Osteoblast (primary cell): ENCODE results near the gene PRSS27. TPM values are rescaled to one million over a fixed set of nuclear protein-coding genes. Genes with fewer than 3 reads are reported as not detected.

Experiments used
- DNase-seq: peaks from one replicate; pipeline ENCODE4 v3.0.0; 2011; ENCODE audit warnings: low spot score, mixed read lengths; ENCODE audit not compliant: insufficient read length; ENCODE audit errors: missing footprints
- H2AFZ ChIP-seq: 2 replicates; pipeline ENCODE4 v1.6.0; 2011; ENCODE audit warnings: mild to moderate bottlenecking, low read length
- H3K27ac ChIP-seq: 2 replicates; pipeline ENCODE4 v1.5.1; 2011; ENCODE audit warnings: mild to moderate bottlenecking, low read depth, low read length, moderate library complexity
- H3K27me3 ChIP-seq: 2 replicates; pipeline ENCODE4 v1.6.0; 2012; ENCODE audit warnings: mild to moderate bottlenecking, control low read depth, inconsistent platforms, low read length, moderate library complexity; ENCODE audit not compliant: insufficient read depth
- H3K36me3 ChIP-seq: 2 replicates; pipeline ENCODE4 v1.5.1; 2011; ENCODE audit warnings: mild to moderate bottlenecking, low read length, control low read depth, moderate library complexity; ENCODE audit not compliant: insufficient read depth
- H3K4me1 ChIP-seq: 2 replicates; pipeline ENCODE4 v1.5.1; 2011; ENCODE audit warnings: mild to moderate bottlenecking, low read length, control low read depth, moderate library complexity; ENCODE audit not compliant: insufficient read depth
- H3K4me2 ChIP-seq: 2 replicates; pipeline ENCODE4 v1.6.0; 2011; ENCODE audit warnings: mild to moderate bottlenecking, low read length; ENCODE audit not compliant: insufficient read depth
- H3K4me3 ChIP-seq: fragments of 200-600 bp; sonication (generic); 3 replicates; pipeline ENCODE4 v1.5.1; 2012; ENCODE audit warnings: mild to moderate bottlenecking, low read length, inconsistent platforms; ENCODE audit not compliant: insufficient read depth
- H3K79me2 ChIP-seq: 2 replicates; pipeline ENCODE4 v1.6.0; 2012; ENCODE audit warnings: mild to moderate bottlenecking, low read length, control low read depth, inconsistent platforms; ENCODE audit not compliant: insufficient read depth
- H3K9me3 ChIP-seq: 2 replicates; pipeline ENCODE4 v1.5.1; 2011; ENCODE audit warnings: low read depth, low read length, control low read depth
- H4K20me1 ChIP-seq: 2 replicates; pipeline ENCODE4 v1.6.0; 2012; ENCODE audit warnings: mild to moderate bottlenecking, low read length, control low read depth; ENCODE audit not compliant: insufficient read depth
- CTCF ChIP-seq: IDR thresholded peaks from 2 replicates; pipeline ENCODE4 v1.5.1; 2011; ENCODE audit warnings: mild to moderate bottlenecking, low read depth, low read length, moderate library complexity; ENCODE audit errors: extremely low read depth
- total RNA-seq: library from RNA; depleted of rRNA; stranded (reverse); fragments of >200 nt; gene quantifications from 2 replicates; pipeline ENCODE4 v1.2.3, GENCODE V29; 2012

PRSS27 gene
- total RNA-seq, 1 donor = 2.5 TPM

GRCh38 chr16:2710711-2711231, 9.3 kb downstream of the PRSS27 start:
- peaks cover 4% of the 10 kb centered on the region for H3K79me2 ChIP-seq
- H3K27me3 ChIP-seq = no peaks in the 10 kb centered on the region
- no peak overlapping the region for H3K4me2 ChIP-seq
- H3K4me1 ChIP-seq = no peaks in the 10 kb centered on the region
- peaks cover 21% of the 10 kb centered on the region for H3K36me3 ChIP-seq
- H3K27ac ChIP-seq = no peak overlapping the region
- no peak overlapping the region for H3K4me3 ChIP-seq
- H2AFZ ChIP-seq = no peak overlapping the region
- TF ChIP-seq CTCF = no peak
- DNase-seq = peak; percentile 88
- peaks cover 10% of the 10 kb centered on the region for H4K20me1 ChIP-seq
- H3K9me3 ChIP-seq = no peaks in the 10 kb centered on the region

- no peak for TF ChIP-seq CTCF
- Histone ChIP-seq H3K4me1 (no peaks in the 10 kb centered on the region), H2AFZ (no peak overlapping the region), H3K27me3 (no peaks in the 10 kb centered on the region), H3K4me2 (no peak overlapping the region), H4K20me1 (peaks cover 14% of the 10 kb centered on the region), H3K79me2 (peaks cover 10% of the 10 kb centered on the region), H3K27ac (no peak overlapping the region), H3K9me3 (no peaks in the 10 kb centered on the region), H3K4me3 (no peak overlapping the region), H3K36me3 (peaks cover 21% of the 10 kb centered on the region)
- DNase-seq = peak; percentile 81
Observed at GRCh38 chr16:2710021-2710710, 9.9 kb downstream of the PRSS27 start.

- no peak overlapping the region for H3K4me2 ChIP-seq
- no peak overlapping the region for H3K4me3 ChIP-seq
- H3K27ac ChIP-seq = no peak overlapping the region
- H3K9me3 ChIP-seq = no peaks in the 10 kb centered on the region
- H3K4me1 ChIP-seq = no peaks in the 10 kb centered on the region
- H3K36me3 ChIP-seq = peaks cover 21% of the 10 kb centered on the region
- peak; percentile 84 for DNase-seq
- peaks cover 14% of the 10 kb centered on the region for H4K20me1 ChIP-seq
- H2AFZ ChIP-seq = no peak overlapping the region
- no peaks in the 10 kb centered on the region for H3K27me3 ChIP-seq
- no peak for TF ChIP-seq CTCF
- H3K79me2 ChIP-seq = peaks cover 16% of the 10 kb centered on the region
Observed at GRCh38 chr16:2709588-2709984, 10.4 kb downstream of the PRSS27 start.

- H3K4me2 ChIP-seq = no peak overlapping the region
- H4K20me1 ChIP-seq = peaks cover 15% of the 10 kb centered on the region
- H3K4me1 ChIP-seq = no peaks in the 10 kb centered on the region
- peak; percentile 62 for DNase-seq
- H3K4me3 ChIP-seq = no peak overlapping the region
- TF ChIP-seq CTCF = no peak
- H3K9me3 ChIP-seq = no peaks in the 10 kb centered on the region
- H3K36me3 ChIP-seq = peaks cover 21% of the 10 kb centered on the region
- no peak overlapping the region for H2AFZ ChIP-seq
- H3K79me2 ChIP-seq = peaks cover 16% of the 10 kb centered on the region
- no peaks in the 10 kb centered on the region for H3K27me3 ChIP-seq
- no peak overlapping the region for H3K27ac ChIP-seq
Observed at GRCh38 chr16:2708955-2709587, 11.0 kb downstream of the PRSS27 start.
